ENCODE measurements around the gene BNC2. TPM values are rescaled to one million over a fixed set of nuclear protein-coding genes. Genes with fewer than 3 reads are reported as not detected.

The BNC2 gene
- total and polyA plus RNA-seq, 7 donors = 0.23 to 205 (median 117) TPM

GRCh38 chr9:16422114-16422513, 448.4 kb downstream of the BNC2 start:
- 91 to 92% methylated on average over 5 of the region's 5 CpGs for WGBS, 2 donors

GRCh38 chr9:16421532-16421931, 448.9 kb downstream of the BNC2 start:
- peaks cover 0 to 7% (median 3%) of the 10 kb centered on the region in 4 donors for H3K36me3 ChIP-seq
- no peaks in the 10 kb centered on the region for H3K9me3 ChIP-seq
- no peak overlapping the region for H3K4me3 ChIP-seq
- no peaks in the 10 kb centered on the region for H3K27me3 ChIP-seq
- TF ChIP-seq POLR2AphosphoS5 (IDR thresholded peaks at IDR 0.05) = no peak
- TF ChIP-seq POLR2A (IDR thresholded peaks at IDR 0.05) = no peak
- TF ChIP-seq EP300 (IDR thresholded peaks at IDR 0.05) = no peak
- no peak for TF ChIP-seq CTCF (IDR thresholded peaks at IDR 0.05)
- 69 to 83% methylated on average over 7 of the region's 7 CpGs for WGBS, 2 donors
- DNase-seq = no peak
- H3K4me1 ChIP-seq = peaks cover 0 to 19% (median 13%) of the 10 kb centered on the region in 4 donors
- H3K27ac ChIP-seq = no peak overlapping the region
- intact Hi-C loops (cut with DNase I) = no loop called here

More at GRCh38 chr9:16422114-16422513, 448.4 kb downstream of the BNC2 start:
- no peak overlapping the region for H3K27ac ChIP-seq
- no peaks in the 10 kb centered on the region for H3K27me3 ChIP-seq
- no peak overlapping the region for H3K4me3 ChIP-seq
- H3K4me1 ChIP-seq = peaks cover 0 to 14% (median 8%) of the 10 kb centered on the region in 4 donors
- intact Hi-C loops (cut with DNase I) = no loop called here
- no peaks in the 10 kb centered on the region for H3K9me3 ChIP-seq
- no peak for DNase-seq
- H3K36me3 ChIP-seq = peaks cover 0 to 7% (median 3%) of the 10 kb centered on the region in 4 donors
- no peak for TF ChIP-seq POLR2AphosphoS5 (IDR thresholded peaks at IDR 0.05)
- no peak for TF ChIP-seq EP300 (IDR thresholded peaks at IDR 0.05)
- no peak for TF ChIP-seq CTCF (IDR thresholded peaks at IDR 0.05)
- TF ChIP-seq POLR2A (IDR thresholded peaks at IDR 0.05) = no peak

- TF ChIP-seq POLR2A (IDR thresholded peaks at IDR 0.05) (no peak), EP300 (IDR thresholded peaks at IDR 0.05) (no peak), POLR2AphosphoS5 (IDR thresholded peaks at IDR 0.05) (no peak), CTCF (IDR thresholded peaks at IDR 0.05) (no peak)
- no peak overlapping the region for H3K27ac ChIP-seq
- WGBS, 2 donors = 96 to 97% methylated on average over 12 of the region's 12 CpGs
- no peak overlapping the region for H3K4me3 ChIP-seq
- H3K36me3 ChIP-seq = peaks cover 0 to 7% (median 3%) of the 10 kb centered on the region in 4 donors
- no peaks in the 10 kb centered on the region for H3K27me3 ChIP-seq
- no peak for DNase-seq
- H3K9me3 ChIP-seq = no peaks in the 10 kb centered on the region
- H3K4me1 ChIP-seq = peaks cover 0 to 33% (median 25%) of the 10 kb centered on the region in 4 donors
- intact Hi-C loops (cut with DNase I) = loop anchor here (5.0 kb wide), 1 partner anchor 222 kb away; no protein-coding TSS in a partner anchor
These were observed 451.3 kb downstream of the BNC2 start for GRCh38 chr9:16419124-16419523.

- 82 to 87% methylated on average over 6 of the region's 6 CpGs for WGBS, 2 donors
- no peak for DNase-seq
- peaks cover 0 to 36% (median 27%) of the 10 kb centered on the region in 4 donors for H3K4me1 ChIP-seq
- intact Hi-C loops (cut with DNase I) = loop anchor here (5.0 kb wide), 1 partner anchor 221 kb away; no protein-coding TSS in a partner anchor
- peaks cover 0 to 7% (median 3%) of the 10 kb centered on the region in 4 donors for H3K36me3 ChIP-seq
- no peak overlapping the region for H3K4me3 ChIP-seq
- no peaks in the 10 kb centered on the region for H3K27me3 ChIP-seq
- no peak overlapping the region for H3K27ac ChIP-seq
- TF ChIP-seq EP300 (IDR thresholded peaks at IDR 0.05) = no peak
- no peak for TF ChIP-seq CTCF (IDR thresholded peaks at IDR 0.05)
- TF ChIP-seq POLR2A (IDR thresholded peaks at IDR 0.05) = no peak
- TF ChIP-seq POLR2AphosphoS5 (IDR thresholded peaks at IDR 0.05) = no peak
- no peaks in the 10 kb centered on the region for H3K9me3 ChIP-seq
These were observed 451.7 kb downstream of the BNC2 start for GRCh38 chr9:16418721-16419120.

DNA sequence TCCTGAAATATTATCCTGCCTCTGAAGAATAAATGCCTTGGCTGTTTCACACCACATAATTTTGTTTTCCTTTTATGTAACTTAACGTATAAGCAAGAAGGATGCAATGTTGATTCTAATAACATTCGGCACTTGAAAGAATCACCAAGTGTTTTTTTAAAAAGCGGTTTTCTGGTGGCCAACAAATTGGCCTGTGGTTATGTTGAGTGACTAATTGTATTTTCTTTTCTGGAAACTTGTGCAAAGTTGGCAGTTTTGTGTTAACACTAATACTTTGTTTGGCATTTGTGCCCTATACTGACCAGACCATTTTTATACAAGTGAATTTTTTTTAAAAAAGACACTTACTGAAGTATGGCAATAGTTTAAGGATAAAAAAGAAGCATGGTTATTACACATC, 452.7 kb downstream of the BNC2 start:
- peak overlapping the region in 1 of 4 donors; percentile 7 for H3K4me3 ChIP-seq

More for the DNA sequence above, 452.7 kb downstream of the BNC2 start:
- peaks cover 0 to 46% (median 32%) of the 10 kb centered on the region in 4 donors for H3K4me1 ChIP-seq
- H3K27ac ChIP-seq = peak overlapping the region; percentile 17 to 65 (median 61)
- intact Hi-C loops (cut with DNase I) = loop anchor here (5.0 kb wide), 1 partner anchor 220 kb away; no protein-coding TSS in a partner anchor
- 75 to 84% methylated on average over 3 of the region's 3 CpGs for WGBS, 2 donors
- peaks cover 0 to 7% (median 3%) of the 10 kb centered on the region in 4 donors for H3K36me3 ChIP-seq
- no peaks in the 10 kb centered on the region for H3K9me3 ChIP-seq
- no peaks in the 10 kb centered on the region for H3K27me3 ChIP-seq
- no peak for TF ChIP-seq POLR2A (IDR thresholded peaks at IDR 0.05)
- TF ChIP-seq CTCF (IDR thresholded peaks at IDR 0.05) = no peak
- no peak for TF ChIP-seq EP300 (IDR thresholded peaks at IDR 0.05)
- no peak for TF ChIP-seq POLR2AphosphoS5 (IDR thresholded peaks at IDR 0.05)
- DNase-seq = no peak
